HepG2 (cell line): ENCODE data around the gene ADAR. TPM values are rescaled to one million over a fixed set of nuclear protein-coding genes. Genes with fewer than 3 reads are reported as not detected.

Experiments used
- GFI1 ChIP-seq: sonication (generic); formaldehyde crosslinking; IDR thresholded peaks from 2 replicates; pipeline ENCODE4 v1.5.0; 2020; ENCODE audit warnings: missing genetic modification reagents, mild to moderate bottlenecking, borderline replicate concordance
- GRHL1 ChIP-seq: sonication (generic); formaldehyde crosslinking; conservative IDR thresholded peaks from 2 replicates; pipeline ENCODE4 v1.8.0; 2022; ENCODE audit warnings: missing genetic modification reagents
- HDAC6 ChIP-seq: fragments of 200-600 bp; sonication (generic); IDR thresholded peaks from 2 replicates; pipeline ENCODE4 v1.7.0; 2017; ENCODE audit warnings: mild to moderate bottlenecking, antibody characterized with exemption, low read length, low read depth
- HMG20A ChIP-seq: IDR thresholded peaks from 2 replicates; pipeline ENCODE4 v1.6.1; 2016; ENCODE audit warnings: borderline replicate concordance
- HMGXB4 ChIP-seq, 2 experiments: sonication (generic) in 1 of 2; formaldehyde crosslinking in 1 of 2; IDR thresholded peaks; 2 replicates each; pipeline versions ENCODE4 v1.4.0 to v1.6.1; 2018 to 2020; ENCODE audit warnings: missing genetic modification reagents in 2 of 2, borderline replicate concordance in 1 of 2, low read depth in 1 of 2, mild to moderate bottlenecking in 1 of 2, missing biosample characterization in 1 of 2
- HOXA3 ChIP-seq: sonication (generic); formaldehyde crosslinking; IDR thresholded peaks from 2 replicates; pipeline ENCODE4 v1.5.0; 2020; ENCODE audit warnings: missing genetic modification reagents
- KLF15 ChIP-seq: sonication (generic); formaldehyde crosslinking; IDR thresholded peaks from 2 replicates; pipeline ENCODE4 v1.8.1; 2023; ENCODE audit warnings: borderline replicate concordance, mild to moderate bottlenecking, inconsistent platforms, missing genetic modification reagents, mixed read lengths
- MAFF ChIP-seq: IDR thresholded peaks from 2 replicates; pipeline ENCODE4 v1.6.1; 2011; ENCODE audit warnings: low read depth, low read length, improper control_type of control experiment
- RERE ChIP-seq: IDR thresholded peaks from 2 replicates; pipeline ENCODE4 v1.6.1; 2016; ENCODE audit warnings: low read depth, missing genetic modification reagents, missing compliant biosample characterization
- SMAD9 ChIP-seq: sonication (generic); formaldehyde crosslinking; IDR thresholded peaks from 2 replicates; pipeline ENCODE4 v1.5.1; 2020; ENCODE audit warnings: mild to moderate bottlenecking, missing genetic modification reagents
- SMYD3 ChIP-seq: sonication (generic); formaldehyde crosslinking; IDR thresholded peaks from 2 replicates; pipeline ENCODE4 v1.8.1; 2023; ENCODE audit warnings: mild to moderate bottlenecking, missing genetic modification reagents
- SNAI1 ChIP-seq: sonication (generic); formaldehyde crosslinking; IDR thresholded peaks from 2 replicates; pipeline ENCODE4 v1.5.0; 2020; ENCODE audit warnings: mild to moderate bottlenecking, missing genetic modification reagents, borderline replicate concordance
- SNAPC5 ChIP-seq: sonication (generic); formaldehyde crosslinking; IDR thresholded peaks from 2 replicates; pipeline ENCODE4 v1.8.1; 2023; ENCODE audit warnings: mild to moderate bottlenecking, missing genetic modification reagents, borderline replicate concordance
- YEATS4 ChIP-seq: sonication (generic); formaldehyde crosslinking; IDR thresholded peaks from 2 replicates; pipeline ENCODE4 v1.4.0; 2020; ENCODE audit warnings: missing genetic modification reagents, borderline replicate concordance
- ZBTB20 ChIP-seq: sonication (generic); formaldehyde crosslinking; IDR thresholded peaks from 2 replicates; pipeline ENCODE4 v1.8.1; 2023; ENCODE audit warnings: missing genetic modification reagents, low read depth, mild to moderate bottlenecking, borderline replicate concordance
- ZFP36L2 ChIP-seq: sonication (generic); formaldehyde crosslinking; IDR thresholded peaks from 2 replicates; pipeline ENCODE4 v1.4.0; 2020; ENCODE audit warnings: missing genetic modification reagents
- ZMYM3 ChIP-seq: sonication (generic); formaldehyde crosslinking; IDR thresholded peaks from 2 replicates; pipeline ENCODE4 v1.5.1; 2020; ENCODE audit warnings: mild to moderate bottlenecking, missing genetic modification reagents
- ZNF589 ChIP-seq: sonication (generic); formaldehyde crosslinking; conservative IDR thresholded peaks from 2 replicates; pipeline ENCODE4 v1.8.0; 2022; ENCODE audit warnings: mild to moderate bottlenecking, moderate library complexity, missing genetic modification reagents
- ZNF629 ChIP-seq: sonication (generic); formaldehyde crosslinking; conservative IDR thresholded peaks from 2 replicates; pipeline ENCODE4 v1.5.0; 2020; ENCODE audit warnings: missing genetic modification reagents
- polyA plus RNA-seq, 8 experiments: library from polyadenylated mRNA; depleted of rRNA in 3 of 8; stranded (reverse) in 7 of 8; unstranded in 1 of 8; fragments of >200 nt; fragmentation: Illumina TruSeq in 4 of 8; extraction: Trizol in 4 of 8; gene quantifications; 2 replicates each; pipeline versions ENCODE4 v1.2.1 to v1.2.3, GENCODE V29; 2011 to 2016; ENCODE audit warnings: low read depth in 4 of 8, missing spikeins in 1 of 8, mixed read lengths in 1 of 8; ENCODE audit not compliant: insufficient read depth in 1 of 8
- total RNA-seq, 5 experiments: library from RNA; depleted of rRNA; stranded (reverse); fragments of >200 nt; fragmentation: Illumina TruSeq; extraction: Trizol; gene quantifications; 2 replicates each; pipeline ENCODE4 v1.2.3, GENCODE V29; 2016; ENCODE audit warnings: low read depth in 1 of 5

The ADAR gene
- total and polyA plus RNA-seq, 2 of the 13 experiments (the other 11 are each of a cell fraction or from before 2014, with no cell fraction given), result 70.8 to 86.2 TPM

- TF ChIP-seq RERE (CRISPR knock-in tag) (0 out of 2 replicates have a peak, but pooled peaks have one; percentile 0), ZNF589 (CRISPR knock-in tag) (no peak), HMGXB4 (CRISPR knock-in tag; IDR thresholded peaks at IDR 0.05; ENCODE audit: borderline replicate concordance in 1 of 2, low read depth in 1 of 2) (0 out of 4 replicates have a peak, but pooled peaks of 1 of the 2 experiments have one; percentile 1), ZNF629 (CRISPR knock-in tag) (peak; percentile 82), SMAD9 (CRISPR knock-in tag) (no peak), ZBTB20 (no peak), HDAC6 (no peak), GFI1 (CRISPR knock-in tag) (0 out of 2 replicates have a peak, but pooled peaks have one; percentile 66), ZMYM3 (CRISPR knock-in tag) (0 out of 2 replicates have a peak, but pooled peaks have one; percentile 2), SNAI1 (CRISPR knock-in tag) (0 out of 2 replicates have a peak, but pooled peaks have one; percentile 31), YEATS4 (CRISPR knock-in tag) (0 out of 2 replicates have a peak, but pooled peaks have one; percentile 22), HMG20A (no peak), HOXA3 (CRISPR knock-in tag) (peak; percentile 11; the same call in 1 of the 2 replicates), ZFP36L2 (CRISPR knock-in tag) (no peak), MAFF (no peak), SNAPC5 (CRISPR knock-in tag) (no peak), KLF15 (no peak), GRHL1 (CRISPR knock-in tag) (no peak), SMYD3 (CRISPR knock-in tag) (no peak)
These were observed 648 bp upstream of the ADAR start (continued) for GRCh38 chr1:154608397-154609270.
